Stimulated activated CD8-positive, alpha-beta memory T cell treated with anti-CD3 and anti-CD28 coated beads, Interleukin-12 subunit alpha, Interleukin-12 subunit beta, amount 100 ng/mL, for 1 hour (primary cell): Measurements from ENCODE around the gene CARD16.
"Not testable (repeated sequence)": the region's sequence is repeated elsewhere in the genome, so short reads cannot be mapped to it uniquely, and the experiment has no call there.

Experiments used
- DNase-seq: peaks from one replicate; pipeline ENCODE4 v3.0.0-alpha.2; 2020; ENCODE audit warnings: low read depth

The CARD16 gene

DNA sequence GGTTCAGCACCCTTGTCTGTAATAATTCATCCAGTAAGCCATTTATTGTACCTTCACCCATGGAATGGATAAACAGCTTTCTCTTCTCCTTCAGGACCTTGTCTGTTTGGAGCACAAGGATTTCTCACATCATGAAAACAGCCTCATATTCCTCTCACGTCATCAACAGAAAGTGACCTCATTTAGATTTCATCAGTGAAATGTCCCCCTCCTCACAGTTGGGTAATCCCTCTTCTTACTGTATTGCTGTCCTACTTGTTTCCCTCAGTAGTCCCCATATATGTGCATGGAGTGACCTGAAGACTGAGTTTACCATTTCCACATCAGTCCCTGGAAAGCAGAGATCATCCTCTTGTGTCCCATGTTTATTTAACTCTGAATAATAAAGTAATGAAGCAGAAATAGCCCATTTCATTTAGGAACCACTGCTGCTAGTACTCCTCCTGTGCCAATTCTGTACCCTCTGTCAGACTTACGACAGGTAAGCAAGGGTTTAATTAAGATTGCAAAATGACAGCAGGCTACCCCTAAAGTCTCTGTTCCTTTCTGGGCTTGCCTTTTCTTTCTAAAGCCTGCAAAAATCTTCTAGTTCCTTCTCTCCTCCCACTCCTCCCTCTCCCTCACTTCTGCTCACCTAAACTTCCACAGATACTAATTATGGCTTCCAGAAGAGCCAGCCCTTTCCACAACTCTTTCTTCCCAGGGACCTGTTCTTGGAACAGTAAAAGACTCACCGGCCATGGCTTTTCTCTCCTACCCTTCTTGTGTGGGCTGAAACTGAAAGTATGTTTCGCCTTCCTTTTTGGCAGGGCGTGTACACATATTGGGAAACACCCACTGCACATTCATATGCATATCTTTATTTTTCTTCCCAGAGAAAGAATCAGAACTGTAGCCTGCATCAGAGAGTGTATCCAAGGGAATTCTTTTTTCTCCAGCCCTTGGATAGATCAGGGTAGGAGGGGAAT is at the start of gene CARD16:
TSS of gene CARD16 (minus strand) at position 779 of the 968 bp plus-strand sequence. CDS start at position 741, 38 bp downstream.
- DNase-seq, result peak; percentile 10

DNA sequence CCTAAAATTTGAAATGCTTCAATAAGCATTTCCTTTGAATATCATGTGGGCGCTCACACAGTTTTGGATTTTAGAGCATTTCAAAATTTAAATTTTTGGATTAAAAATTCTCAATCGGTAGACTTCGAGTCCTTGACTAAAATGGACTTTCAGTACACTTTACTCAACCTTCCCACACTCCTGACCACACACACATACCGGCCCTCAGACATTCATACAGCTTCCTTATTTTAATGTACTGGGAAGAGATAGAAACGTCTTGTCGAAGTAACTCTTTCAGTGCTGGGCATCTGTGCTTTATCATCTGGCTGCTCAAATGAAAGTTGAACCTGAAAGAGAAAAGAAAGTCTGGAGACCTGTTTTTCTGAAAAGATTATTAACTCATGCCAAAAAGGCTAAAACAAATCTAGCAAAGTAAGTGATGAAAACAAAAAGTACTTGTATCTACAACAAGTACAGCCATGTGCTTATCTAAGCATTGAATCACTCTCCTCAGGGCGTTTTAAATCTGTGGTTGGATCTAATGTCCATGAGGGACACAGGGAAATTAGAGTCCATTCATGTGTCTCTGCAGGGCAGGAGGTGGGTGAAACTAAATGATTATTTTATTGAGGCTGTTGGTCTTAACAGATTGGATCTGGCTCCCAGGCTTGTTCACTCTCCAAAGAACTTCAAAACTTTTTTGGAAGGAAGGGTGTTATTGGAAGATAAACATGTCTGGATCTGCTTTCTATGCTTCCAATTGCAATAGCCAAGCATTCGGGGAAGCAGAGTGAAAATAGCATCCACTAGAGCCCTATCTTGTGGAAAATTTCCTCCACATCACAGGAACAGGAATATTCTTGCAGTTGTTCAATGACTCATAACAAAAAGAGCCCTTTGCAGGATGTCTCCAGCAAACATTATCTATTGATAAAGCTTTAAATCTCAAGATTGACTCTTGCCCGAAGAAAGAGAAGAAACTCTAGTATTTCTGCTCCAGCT is 47.4 kb upstream of the CARD16 start:
- no peak for DNase-seq

DNA sequence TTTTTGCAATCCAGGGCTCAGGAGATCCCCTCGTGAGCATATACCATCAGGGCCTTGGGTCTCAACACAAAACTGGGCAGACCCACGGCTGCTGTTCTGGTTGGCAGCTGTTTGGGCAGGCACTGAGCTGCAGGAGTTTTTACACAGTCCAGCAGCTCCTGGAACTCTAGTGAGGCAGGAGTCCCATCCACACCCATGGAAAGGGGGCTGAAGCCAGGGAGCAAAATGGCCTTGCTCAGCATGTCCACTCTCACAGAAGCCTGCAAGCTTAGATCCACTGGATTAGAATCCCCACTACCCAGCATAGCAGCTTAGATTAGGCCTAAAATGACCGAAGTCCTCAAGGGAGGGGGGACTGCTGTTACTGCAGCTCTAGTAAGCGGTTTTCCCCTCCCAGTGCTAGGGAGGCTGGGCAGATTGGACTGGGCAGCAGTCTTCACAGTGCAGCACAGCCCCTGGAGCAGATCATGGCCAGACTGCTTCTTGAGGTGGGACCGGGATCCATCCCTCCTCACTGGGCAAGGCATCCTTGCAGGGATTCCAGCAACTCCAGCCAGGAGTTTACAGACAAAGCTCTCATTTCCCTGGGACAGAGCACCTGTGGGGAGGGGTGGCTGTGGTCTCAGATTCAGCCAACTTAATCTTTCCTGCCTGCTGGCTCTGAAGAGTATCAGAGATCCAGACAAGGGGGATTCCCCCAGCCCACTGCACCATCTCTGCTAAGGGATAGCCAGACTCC is 36.4 kb upstream of the CARD16 start:
- DNase-seq, result no peak

DNA sequence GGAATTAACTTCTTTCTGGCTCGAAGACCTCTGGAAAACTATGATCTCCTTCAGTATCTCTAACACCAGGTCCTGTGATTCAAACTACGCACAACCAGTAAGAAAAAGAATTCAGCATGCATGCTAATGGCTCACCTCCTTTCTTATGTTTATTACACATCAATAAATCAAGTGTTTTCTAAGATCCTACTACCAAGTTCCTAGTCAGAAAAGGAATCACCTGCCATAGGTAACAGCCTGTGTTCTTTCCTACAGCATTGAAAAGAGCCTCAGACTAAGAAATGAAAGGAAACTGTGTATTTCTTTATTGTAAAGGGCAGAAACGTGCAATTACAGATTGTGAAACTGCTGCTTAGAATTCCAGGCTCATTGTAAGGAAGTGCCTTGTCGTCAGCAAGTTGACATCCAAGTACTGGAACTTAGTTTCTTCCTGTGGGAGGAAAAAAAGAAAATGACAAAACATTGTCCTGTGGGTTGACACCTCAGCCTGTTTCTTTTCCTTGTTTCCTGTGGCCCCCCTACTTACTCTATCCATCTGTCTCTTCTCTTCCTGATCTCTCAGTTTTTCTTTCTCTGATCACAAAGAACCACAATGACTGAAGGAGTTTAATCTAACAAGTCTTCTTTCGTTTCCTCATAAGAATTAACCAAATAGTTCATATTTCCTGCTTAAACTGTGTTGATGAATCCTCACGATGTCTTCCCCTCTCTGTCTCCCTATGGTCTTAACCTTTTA is 35.2 kb upstream of the CARD16 start:
- not testable (repeated sequence) for DNase-seq

DNA sequence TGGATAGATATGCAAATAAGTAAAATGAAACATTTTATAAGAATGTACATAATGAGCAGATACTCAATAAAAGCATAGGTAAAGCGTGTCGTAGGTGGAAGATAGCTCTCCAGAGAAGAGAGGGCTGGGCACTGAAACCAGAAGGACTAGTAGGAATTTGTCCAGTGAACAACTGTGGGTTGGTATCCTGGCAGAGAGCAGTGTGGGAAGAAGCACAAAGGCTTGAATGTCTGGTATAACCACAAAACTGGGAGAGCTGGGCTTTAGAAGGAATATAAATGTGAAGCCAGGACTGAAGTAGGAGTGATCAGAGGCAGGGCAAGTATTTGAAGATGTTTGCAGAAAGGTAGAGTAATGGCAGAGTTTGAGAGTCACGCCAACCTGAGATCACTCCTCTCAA is 33.1 kb upstream of the CARD16 start:
- no peak for DNase-seq

DNA sequence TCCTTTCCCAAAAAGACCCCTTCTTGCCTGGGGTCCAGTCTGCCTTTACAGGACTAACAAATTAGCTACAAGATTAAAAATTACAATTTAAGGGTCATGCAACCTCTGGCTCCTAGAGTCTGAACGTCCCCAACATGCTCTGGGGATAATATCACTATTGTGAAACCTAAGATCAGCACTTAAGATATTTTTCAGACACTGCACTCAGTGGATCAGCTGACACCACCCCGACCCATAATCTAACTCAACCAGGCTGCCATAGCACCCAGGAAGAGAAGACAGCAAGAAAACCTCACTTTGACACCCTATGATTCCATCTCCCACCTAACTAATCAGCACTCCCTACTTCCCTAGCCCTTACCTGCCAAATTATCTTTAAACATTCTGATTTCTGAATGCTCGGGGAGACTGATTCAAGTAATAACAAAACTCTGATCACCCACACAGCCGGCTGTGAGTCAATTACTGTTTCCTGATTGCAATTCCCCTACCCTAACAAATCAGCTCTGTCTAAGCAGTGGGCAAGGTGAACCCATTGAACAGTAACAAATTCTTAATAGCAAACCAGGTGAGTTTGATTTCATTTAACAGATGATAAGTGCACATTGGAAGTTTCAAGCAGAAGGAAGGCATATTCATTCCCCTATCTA is 32.1 kb upstream of the CARD16 start:
- not testable (repeated sequence) for DNase-seq

DNA sequence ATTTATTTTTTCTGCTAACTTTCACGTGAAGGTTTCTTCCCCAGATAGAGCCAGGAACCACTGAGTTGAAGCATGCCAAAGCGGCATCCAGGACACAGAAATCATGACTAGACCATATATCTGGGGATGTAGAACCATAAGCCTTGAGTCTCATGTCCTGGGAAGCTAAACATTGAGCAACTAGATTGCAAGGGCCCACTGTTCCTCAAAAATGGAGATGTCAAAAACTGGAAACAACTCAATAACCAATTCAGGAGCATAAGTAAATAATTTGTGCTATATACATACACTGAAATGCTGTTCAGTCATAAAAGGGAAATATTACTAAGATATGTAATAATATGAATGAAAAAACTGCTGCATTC is 29.0 kb upstream of the CARD16 start:
- DNase-seq, result no peak

DNA sequence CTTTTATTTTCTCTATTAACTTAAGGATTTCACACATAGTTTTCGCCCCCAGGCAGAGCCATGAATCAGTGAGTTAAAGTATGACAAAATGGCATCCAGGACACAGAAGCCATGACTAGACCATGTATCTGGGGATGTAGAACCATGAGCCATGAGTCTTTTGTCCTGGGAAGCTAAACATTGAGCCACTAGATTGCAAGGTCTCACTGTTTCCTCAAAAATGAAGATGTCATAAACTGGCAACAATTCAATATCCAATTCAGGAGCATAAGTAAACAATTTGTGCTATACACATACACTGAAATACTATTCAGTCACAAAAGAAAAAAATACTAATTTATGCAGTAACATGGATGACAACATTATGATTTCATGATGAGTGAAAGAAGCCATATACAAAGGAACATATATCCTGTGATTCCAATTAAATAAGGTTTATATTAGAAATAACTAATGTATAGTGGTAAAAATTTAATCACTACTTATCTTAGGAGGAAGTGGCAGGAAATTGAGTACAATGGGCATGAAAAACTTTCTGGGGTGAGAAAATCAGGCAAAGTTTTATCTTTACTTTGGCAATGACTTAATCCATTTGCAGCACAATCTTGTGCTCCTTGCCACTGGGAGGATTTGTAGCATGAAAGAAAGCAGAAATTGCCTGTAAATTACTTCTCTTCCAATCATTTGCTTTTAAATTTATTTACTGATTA is 28.5 kb upstream of the CARD16 start:
- no peak for DNase-seq

DNA sequence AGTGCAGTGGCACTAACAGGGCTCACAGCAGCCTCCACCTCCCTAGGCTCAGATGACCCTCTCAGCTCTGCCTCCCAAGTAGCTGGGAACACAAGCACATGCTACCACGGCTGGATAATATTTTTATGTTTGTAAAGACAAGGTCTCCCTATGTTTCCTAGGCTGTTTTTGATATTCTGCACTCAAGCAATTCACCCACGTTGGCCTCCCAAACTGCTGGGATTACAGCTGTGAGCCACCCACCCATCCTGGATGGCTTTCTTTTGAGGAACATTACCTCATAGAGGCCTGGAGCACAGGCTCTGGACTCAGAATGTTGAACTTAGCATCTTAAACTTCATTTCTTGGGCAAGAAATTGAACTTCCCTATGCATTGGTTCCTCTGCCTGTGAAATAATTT is 26.9 kb upstream of the CARD16 start:
- DNase-seq, result not testable (repeated sequence)

DNA sequence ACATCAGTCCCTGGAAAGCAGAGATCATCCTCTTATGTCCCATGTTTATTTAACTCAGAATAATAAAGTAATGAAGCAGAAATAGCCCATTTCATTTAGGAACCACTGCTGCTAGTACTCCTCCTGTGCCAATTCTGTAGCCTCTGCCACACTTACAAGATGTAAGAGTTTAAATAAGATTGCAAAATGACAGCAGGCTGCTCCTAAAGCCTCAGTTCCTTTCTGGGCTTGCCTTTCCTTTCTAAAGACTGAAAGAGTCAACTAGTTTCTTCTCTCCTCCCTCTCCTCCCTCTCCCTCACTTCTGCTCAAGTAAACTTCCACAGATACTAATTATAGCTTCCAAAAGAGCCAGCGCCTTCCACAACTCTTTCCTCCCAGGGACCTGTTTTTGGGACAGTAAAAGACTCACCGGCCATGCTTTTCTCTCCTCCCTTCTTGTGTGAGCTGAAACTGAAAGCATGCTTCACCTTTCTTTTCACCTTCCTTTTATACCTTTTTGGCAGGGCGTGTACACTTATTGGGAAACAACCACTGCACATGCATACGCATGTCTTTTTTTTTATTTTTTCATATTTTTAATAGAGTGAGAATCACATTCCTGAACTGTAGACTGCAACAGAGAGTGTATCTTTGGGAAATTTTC is 26.1 kb upstream of the CARD16 start:
- no peak for DNase-seq

DNA sequence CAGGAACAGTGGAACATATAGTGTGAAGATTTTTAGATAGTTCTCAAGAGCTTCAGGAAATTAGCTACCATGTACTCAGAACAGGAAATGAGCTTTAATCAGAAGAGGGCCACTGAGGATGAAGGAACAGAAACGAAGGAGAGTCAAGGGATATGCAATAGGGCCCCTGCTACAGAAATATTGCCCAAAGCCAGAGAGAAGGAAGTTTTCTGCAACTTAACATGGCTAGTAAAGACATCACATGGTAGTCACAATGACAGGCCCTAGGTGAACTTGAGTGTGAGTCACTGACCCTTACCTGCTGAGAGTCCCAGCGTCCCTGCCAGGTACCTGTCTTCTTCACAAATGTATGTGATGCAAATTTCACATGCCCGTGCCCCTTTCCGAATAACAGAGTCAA is 25.2 kb upstream of the CARD16 start:
- no peak for DNase-seq

DNA sequence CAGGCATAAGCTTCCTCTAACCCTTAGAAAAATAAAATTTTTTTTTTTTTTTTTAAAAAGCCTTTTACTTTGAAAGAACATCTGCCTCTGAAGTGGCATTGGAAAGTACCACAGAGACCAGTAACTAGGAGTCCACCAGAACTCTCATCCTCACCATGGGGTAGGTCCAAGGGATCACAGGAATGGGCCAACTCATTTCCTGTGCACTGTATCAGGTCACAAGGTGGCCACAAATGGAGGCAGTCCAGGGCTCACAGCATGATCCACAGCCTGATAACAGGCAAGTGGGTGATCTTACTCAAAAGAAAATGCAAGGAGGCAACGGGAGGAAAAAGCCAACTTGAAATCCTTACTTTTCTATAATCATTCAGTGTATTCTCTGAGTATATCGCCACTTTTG is 24.6 kb upstream of the CARD16 start:
- DNase-seq, result not testable (repeated sequence)

DNA sequence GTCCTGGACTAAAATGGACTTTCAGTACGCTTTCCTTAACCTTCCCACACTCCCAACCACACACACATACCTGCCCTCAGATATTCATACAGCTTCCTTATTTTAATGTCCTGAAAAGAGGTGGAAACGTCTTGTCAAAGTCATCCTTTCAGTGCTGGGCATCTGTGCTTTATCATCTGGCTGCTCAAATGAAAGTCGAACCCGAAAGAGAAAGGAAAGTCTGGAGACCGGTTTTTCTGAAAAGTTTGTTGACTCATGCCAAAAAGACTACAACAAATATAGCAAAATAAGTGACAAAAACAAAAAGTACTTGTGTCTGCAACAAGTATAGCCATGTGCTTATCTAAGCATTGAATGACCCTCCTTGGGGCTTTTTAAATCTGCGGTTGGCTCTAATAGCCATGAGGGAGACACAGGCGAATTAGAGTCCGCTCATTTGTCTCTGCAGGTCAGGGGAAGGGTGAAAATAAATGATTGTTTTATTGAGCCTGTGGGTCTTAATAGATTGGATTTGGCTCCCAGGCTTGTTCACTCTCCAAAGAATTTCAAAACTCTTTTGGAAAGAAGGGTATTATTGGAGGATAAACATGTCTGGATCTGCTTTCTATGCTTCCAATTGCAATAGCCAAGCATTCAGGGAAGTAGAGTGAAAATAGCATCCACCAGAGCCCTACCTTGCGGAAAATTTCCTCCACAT is 18.3 kb upstream of the CARD16 start:
- not testable (repeated sequence) for DNase-seq

DNA sequence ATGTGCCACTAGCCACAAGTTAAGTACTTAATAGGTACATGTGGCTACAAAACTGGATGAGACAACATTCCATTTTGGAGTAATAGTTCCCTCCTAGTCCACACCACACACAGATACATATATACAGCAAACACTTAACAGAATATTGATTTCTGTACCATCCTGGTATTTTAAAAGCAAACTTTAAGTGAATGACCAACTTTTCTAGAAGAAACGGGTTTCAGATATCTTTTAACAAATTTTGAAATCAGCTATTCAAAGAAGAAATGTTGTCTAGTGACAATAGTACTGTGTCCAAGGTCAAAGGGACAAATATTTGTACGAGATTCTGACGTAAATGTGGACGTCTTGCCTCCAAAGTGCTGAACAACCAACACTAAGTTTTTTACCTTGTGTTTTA is 12.3 kb upstream of the CARD16 start:
- no peak for DNase-seq

DNA sequence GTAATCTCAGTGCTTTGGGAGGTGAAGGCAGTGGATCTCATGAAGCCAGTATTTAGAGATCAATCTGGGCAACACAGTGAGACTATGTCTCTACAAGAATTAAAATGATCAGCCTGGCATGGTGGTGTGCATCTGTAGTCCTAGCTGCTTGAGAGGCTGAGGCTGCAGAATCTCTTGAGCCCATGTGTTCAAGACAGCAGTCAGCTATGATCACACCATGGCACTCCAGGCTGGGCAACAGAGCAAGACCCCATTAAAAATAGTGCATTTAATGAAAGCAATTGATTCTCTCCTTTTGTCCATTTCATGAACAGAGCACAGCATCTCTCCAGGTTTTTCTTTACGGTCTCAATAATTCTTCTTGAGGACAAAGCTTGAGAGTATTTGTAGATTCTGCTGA is 11.3 kb upstream of the CARD16 start:
- DNase-seq, result no peak

DNA sequence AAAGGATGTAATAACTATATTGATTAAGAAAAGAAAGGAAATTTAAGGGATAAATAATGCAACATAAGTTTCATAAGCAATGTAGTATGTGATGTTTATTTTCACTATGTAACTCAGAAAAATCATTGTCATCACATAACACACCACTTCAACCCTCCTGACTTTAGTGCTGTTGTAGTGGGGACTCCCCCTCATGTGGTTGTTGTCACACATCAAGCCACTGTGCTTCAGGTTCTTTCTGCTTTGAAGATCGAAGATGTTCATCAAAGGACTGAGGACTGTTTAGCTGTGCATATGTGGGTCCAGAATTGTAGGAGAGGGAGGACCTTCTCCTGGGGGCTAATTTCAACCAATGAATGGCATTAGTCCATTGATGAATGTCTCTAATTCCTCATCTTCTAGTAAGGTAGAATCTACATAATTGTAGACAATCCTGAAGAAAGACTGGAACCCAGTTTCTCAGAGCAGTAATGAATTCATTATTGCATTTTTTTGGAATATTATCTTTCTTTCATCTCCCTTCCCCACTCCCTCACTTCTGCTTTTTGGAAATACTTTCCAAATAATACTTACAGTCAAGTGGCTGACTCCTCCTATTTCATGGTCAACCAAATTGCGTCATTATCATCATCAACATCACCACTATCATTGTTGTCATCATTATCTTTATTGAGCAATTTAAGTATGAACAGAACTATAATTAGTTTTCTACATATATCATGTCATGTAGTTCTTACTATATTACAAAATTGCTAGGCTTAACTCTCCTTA is 9.8 kb upstream of the CARD16 start:
- DNase-seq, result no peak

DNA sequence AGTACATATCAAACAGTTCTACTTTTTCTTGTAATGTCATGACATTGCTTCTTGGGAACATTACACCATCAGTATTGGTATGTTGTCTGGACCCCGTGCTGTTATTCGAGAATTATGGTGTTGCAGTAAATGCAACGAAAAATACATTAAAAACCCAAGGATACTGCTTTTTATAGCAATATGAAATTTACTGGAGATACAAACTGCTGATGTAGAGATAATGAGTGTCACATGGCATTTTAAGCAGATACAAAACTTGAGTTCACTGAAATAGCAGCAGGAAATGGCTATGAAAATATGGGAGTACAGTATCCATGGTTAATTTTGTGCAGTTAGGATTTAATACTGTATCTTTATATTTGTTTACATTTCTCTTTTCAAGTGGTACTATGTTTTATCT is 7.4 kb upstream of the CARD16 start:
- DNase-seq, result no peak

DNA sequence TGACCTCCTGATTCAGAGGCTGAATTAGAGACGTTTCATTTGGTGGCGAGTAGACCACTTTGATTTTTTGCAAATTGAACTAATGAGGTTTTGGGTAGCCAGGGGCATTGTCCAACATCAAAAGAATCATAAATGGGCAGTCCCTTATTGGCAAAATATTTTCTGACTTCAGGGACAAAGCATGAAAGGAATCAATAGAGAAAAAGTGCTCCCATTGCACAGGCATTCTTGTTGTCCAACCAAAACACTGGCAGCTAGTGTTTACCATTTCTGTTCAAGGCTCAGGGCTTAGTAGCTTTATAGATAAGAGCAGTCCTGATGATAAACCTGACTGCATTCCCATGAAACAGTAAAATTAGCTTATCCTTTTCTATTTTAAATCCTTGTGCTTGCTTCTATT is 6.4 kb upstream of the CARD16 start:
- DNase-seq, result no peak
